CD14-positive monocyte (primary cell): Measurements from ENCODE around the gene XRCC4. TPM values are rescaled to one million over a fixed set of nuclear protein-coding genes. Genes with fewer than 3 reads are reported as not detected.

Experiments used
- DNase-seq, 3 donors: peaks; one replicate each; pipeline ENCODE4 v3.0.0-alpha.2; 2011 to 2022
- H2AFZ ChIP-seq: 2 replicates; pipeline ENCODE4 v1.6.0; 2012; ENCODE audit warnings: mild to moderate bottlenecking, low read depth, low read length, inconsistent platforms; ENCODE audit not compliant: insufficient read depth, poor library complexity, severe bottlenecking
- H3K27ac ChIP-seq, 2 donors: 1 replicate in 1 of 2; 2 replicates in 1 of 2; pipeline ENCODE4 v1.5.1; 2012 to 2013; ENCODE audit warnings: low read length in 2 of 2, control low read depth in 1 of 2, inconsistent platforms in 1 of 2, low read depth in 1 of 2, mild to moderate bottlenecking in 1 of 2
- H3K27me3 ChIP-seq, 2 donors: one replicate each; pipeline versions ENCODE4 v1.6.0 to v1.6.1; 2011 to 2013; ENCODE audit warnings: low read length in 2 of 2; ENCODE audit not compliant: control insufficient read depth in 2 of 2, insufficient read depth in 2 of 2
- H3K36me3 ChIP-seq, 2 donors: replicated peaks in 1 of 2; 1 replicate in 1 of 2; 2 replicates in 1 of 2; pipeline versions ENCODE4 v1.5.1 to v1.6.1; 2012 to 2013; ENCODE audit warnings: low read length in 2 of 2, control low read depth in 1 of 2, inconsistent platforms in 1 of 2, mild to moderate bottlenecking in 1 of 2; ENCODE audit not compliant: insufficient read depth in 2 of 2, control insufficient read depth in 1 of 2
- H3K4me1 ChIP-seq, 2 donors: 1 replicate in 1 of 2; 2 replicates in 1 of 2; pipeline versions ENCODE4 v1.5.1 to v1.6.1; 2012 to 2013; ENCODE audit warnings: low read length in 2 of 2, control low read depth in 1 of 2, inconsistent platforms in 1 of 2, mild to moderate bottlenecking in 1 of 2, moderate library complexity in 1 of 2; ENCODE audit not compliant: insufficient read depth in 2 of 2, control insufficient read depth in 1 of 2
- H3K4me2 ChIP-seq: replicated peaks from 2 replicates; pipeline ENCODE3; 2012; ENCODE audit warnings: low read length, moderate library complexity, mild to moderate bottlenecking; ENCODE audit not compliant: poor library complexity, severe bottlenecking; ENCODE audit errors: extremely low read depth
- H3K4me3 ChIP-seq, 3 experiments: fragments of 200-600 bp in 1 of 3; sonication (generic) in 1 of 3; replicated peaks in 1 of 3; 1 replicate in 2 of 3; 2 replicates in 1 of 3; pipeline ENCODE4 v1.5.1; 2011 to 2013; ENCODE audit warnings: low read length in 3 of 3, mild to moderate bottlenecking in 3 of 3, control low read depth in 2 of 3, low read depth in 2 of 3, inconsistent platforms in 1 of 3, moderate library complexity in 1 of 3
- H3K79me2 ChIP-seq: 2 replicates; pipeline ENCODE4 v1.6.0; 2012; ENCODE audit warnings: mild to moderate bottlenecking, control low read depth, inconsistent platforms, low read length, moderate library complexity; ENCODE audit not compliant: insufficient read depth
- H3K9ac ChIP-seq: 2 replicates; pipeline ENCODE4 v1.6.0; 2017; ENCODE audit warnings: low read length, mild to moderate bottlenecking; ENCODE audit not compliant: insufficient read depth, poor library complexity, severe bottlenecking
- H3K9me3 ChIP-seq, 2 donors: replicated peaks in 1 of 2; 1 replicate in 1 of 2; 2 replicates in 1 of 2; pipeline versions ENCODE4 v1.5.1 to v1.6.1; 2012 to 2013; ENCODE audit warnings: low read length in 2 of 2, control low read depth in 1 of 2; ENCODE audit not compliant: control insufficient read depth in 1 of 2, insufficient read depth in 1 of 2
- H4K20me1 ChIP-seq: 2 replicates; pipeline ENCODE4 v1.6.0; 2012; ENCODE audit warnings: mild to moderate bottlenecking, low read length, control low read depth, moderate library complexity; ENCODE audit not compliant: insufficient read depth
- H3K27ac Mint-ChIP-seq, 7 donors: one replicate each; pipeline ENCODE4 v1.8.0; 2020; ENCODE audit warnings: mild to moderate bottlenecking in 7 of 7, mixed read lengths in 7 of 7, moderate library complexity in 6 of 7, inconsistent platforms in 2 of 7
- H3K27me3 Mint-ChIP-seq, 3 donors: one replicate each; pipeline ENCODE4 v1.8.0; 2021 to 2022; ENCODE audit warnings: low read depth in 3 of 3, mild to moderate bottlenecking in 3 of 3, mixed read lengths in 3 of 3, moderate library complexity in 3 of 3, inconsistent platforms in 1 of 3
- H3K36me3 Mint-ChIP-seq, 2 donors: one replicate each; pipeline ENCODE4 v1.8.0; 2020; ENCODE audit warnings: mixed read lengths in 2 of 2, inconsistent platforms in 1 of 2, mild to moderate bottlenecking in 1 of 2
- H3K4me1 Mint-ChIP-seq: one replicate; pipeline ENCODE4 v1.8.0; 2020; ENCODE audit warnings: mild to moderate bottlenecking, mixed read lengths
- H3K4me3 Mint-ChIP-seq, 2 donors: one replicate each; pipeline ENCODE4 v1.8.0; 2020; ENCODE audit warnings: mild to moderate bottlenecking in 2 of 2, mixed read lengths in 2 of 2, moderate library complexity in 1 of 2
- H3K9me3 Mint-ChIP-seq, 7 donors: one replicate each; pipeline ENCODE4 v1.8.0; 2020 to 2022; ENCODE audit warnings: mixed read lengths in 7 of 7, mild to moderate bottlenecking in 6 of 7, moderate library complexity in 6 of 7, inconsistent platforms in 2 of 7
- WGBS: methylation state at CpG from one replicate; pipeline ENCODE4 v1.1.5; 2013; ENCODE audit warnings: missing lambda C conversion rate; ENCODE audit not compliant: insufficient coverage; 5-methylcytosine and 5-hydroxymethylcytosine counted together
- intact Hi-C, 2 donors: fragments of 100-400 bp; cut with micrococcal nuclease; formaldehyde crosslinking; loops; one replicate each; pipeline versions ENCODE4 v1.15.0 to v1.15.1; 2023
- polyA plus RNA-seq, 3 donors: library from polyadenylated mRNA; depleted of rRNA in 1 of 3; unstranded in 2 of 3; stranded (reverse) in 1 of 3; fragments of 300-500 nt in 2 of 3; fragments of >200 nt in 1 of 3; fragmentation: Illumina TruSeq in 2 of 3; gene quantifications; 1 replicate in 2 of 3; 2 replicates in 1 of 3; pipeline ENCODE4 v1.2.3, GENCODE V29; 2012 to 2021
- TF ChIP-seq, protein P1 (sequence below): fragments of 200-600 bp; IDR thresholded peaks from one replicate; pipeline ENCODE4 v1.8.0; 2022; ENCODE audit warnings: antibody characterized with exemption, mild to moderate bottlenecking

XRCC4 gene
- polyA plus RNA-seq, 3 donors: 4.0 to 21.8 (median 16.3) TPM

- Mint-ChIP-seq H3K27me3 (peaks cover 0 to 2% (median 0%) of the 10 kb centered on the region in 3 donors), H3K4me3 (no peak overlapping the region), H3K27ac (no peak overlapping the region), H3K9me3 (peaks cover 0 to 7% (median 0%) of the 10 kb centered on the region in 7 donors), H3K4me1 (peaks cover 9% of the 10 kb centered on the region), H3K36me3 (no peaks in the 10 kb centered on the region)
- Histone ChIP-seq H3K27me3 (no peaks in the 10 kb centered on the region), H3K4me3 (no peak overlapping the region), H3K36me3 (no peaks in the 10 kb centered on the region), H3K9ac (no peak overlapping the region), H3K4me2 (no peak overlapping the region), H3K79me2 (no peaks in the 10 kb centered on the region), H3K9me3 (no peaks in the 10 kb centered on the region), H4K20me1 (no peaks in the 10 kb centered on the region), H2AFZ (no peak overlapping the region), H3K4me1 (peaks cover 8 to 11% of the 10 kb centered on the region in 2 donors), H3K27ac (no peak overlapping the region)
- TF ChIP-seq, protein P1, sequence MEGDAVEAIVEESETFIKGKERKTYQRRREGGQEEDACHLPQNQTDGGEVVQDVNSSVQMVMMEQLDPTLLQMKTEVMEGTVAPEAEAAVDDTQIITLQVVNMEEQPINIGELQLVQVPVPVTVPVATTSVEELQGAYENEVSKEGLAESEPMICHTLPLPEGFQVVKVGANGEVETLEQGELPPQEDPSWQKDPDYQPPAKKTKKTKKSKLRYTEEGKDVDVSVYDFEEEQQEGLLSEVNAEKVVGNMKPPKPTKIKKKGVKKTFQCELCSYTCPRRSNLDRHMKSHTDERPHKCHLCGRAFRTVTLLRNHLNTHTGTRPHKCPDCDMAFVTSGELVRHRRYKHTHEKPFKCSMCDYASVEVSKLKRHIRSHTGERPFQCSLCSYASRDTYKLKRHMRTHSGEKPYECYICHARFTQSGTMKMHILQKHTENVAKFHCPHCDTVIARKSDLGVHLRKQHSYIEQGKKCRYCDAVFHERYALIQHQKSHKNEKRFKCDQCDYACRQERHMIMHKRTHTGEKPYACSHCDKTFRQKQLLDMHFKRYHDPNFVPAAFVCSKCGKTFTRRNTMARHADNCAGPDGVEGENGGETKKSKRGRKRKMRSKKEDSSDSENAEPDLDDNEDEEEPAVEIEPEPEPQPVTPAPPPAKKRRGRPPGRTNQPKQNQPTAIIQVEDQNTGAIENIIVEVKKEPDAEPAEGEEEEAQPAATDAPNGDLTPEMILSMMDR: no peak
- no peak for DNase-seq
- 100% methylated on average over 1 of the region's 1 CpG for WGBS
- intact Hi-C loops: no loop called here
These were observed 46.0 kb upstream of the XRCC4 start for GRCh38 chr5:83031381-83031780.

- Histone ChIP-seq H3K36me3 (no peaks in the 10 kb centered on the region), H3K9ac (no peak overlapping the region), H4K20me1 (no peaks in the 10 kb centered on the region), H3K4me1 (no peaks in the 10 kb centered on the region), H2AFZ (no peak overlapping the region), H3K9me3 (no peaks in the 10 kb centered on the region), H3K27me3 (no peaks in the 10 kb centered on the region), H3K79me2 (no peaks in the 10 kb centered on the region), H3K27ac (no peak overlapping the region), H3K4me2 (no peak overlapping the region), H3K4me3 (no peak overlapping the region)
- Mint-ChIP-seq H3K36me3 (peaks cover 0 to 2% of the 10 kb centered on the region in 2 donors), H3K27me3 (peaks cover 0 to 5% (median 1%) of the 10 kb centered on the region in 3 donors), H3K27ac (no peak overlapping the region), H3K4me3 (no peak overlapping the region), H3K9me3 (peaks cover 0 to 5% (median 0%) of the 10 kb centered on the region in 7 donors), H3K4me1 (no peaks in the 10 kb centered on the region)
- DNase-seq: no peak
- TF ChIP-seq, protein P1: no peak
- intact Hi-C loops: no loop called here
- WGBS: 75% methylated on average over 2 of the region's 3 CpGs
These were observed 43.3 kb upstream of the XRCC4 start for GRCh38 chr5:83034036-83034435.
